Caco-2 (cell line): Measurements from ENCODE around the gene COX4I2. TPM values are rescaled to one million over a fixed set of nuclear protein-coding genes. Genes with fewer than 3 reads are reported as not detected.
A peak's percentile ranks its signal among the peaks of the same experiment; 100 is the strongest.

Source experiments
- BruUV-seq: library from RNA; stranded (reverse); fragments of 400-500 nt; replicated peaks from 2 replicates; lab custom pipeline; 2021; lab: Mats Ljungman, UMichigan
- CTCF ChIA-PET: fragments of 300-600 bp; sonication (Branson Sonifier 250); formaldehyde crosslinking; loops from one replicate; lab custom pipeline; 2022; ENCODE audit warnings: antibody characterized with exemption; lab: Charles Lee
- POLR2A ChIA-PET: fragments of 300-600 bp; sonication (Branson Sonifier 250); formaldehyde crosslinking; loops from one replicate; lab custom pipeline; 2022; ENCODE audit warnings: antibody characterized with exemption; lab: Charles Lee
- DNase-seq, 2 experiments: peaks; one replicate each; pipeline versions ENCODE4 v3.0.0 to v3.0.0-alpha.2; 2020 to 2022
- H3K27me3 ChIP-seq: replicated peaks from 2 replicates; pipeline ENCODE4 v1.6.0; 2011; ENCODE audit warnings: low read length; ENCODE audit not compliant: control insufficient read depth, insufficient read depth
- H3K36me3 ChIP-seq: 2 replicates; pipeline ENCODE4 v1.5.1; 2011; ENCODE audit warnings: low read length; ENCODE audit not compliant: control insufficient read depth, insufficient read depth
- H3K4me1 ChIP-seq: fragments of 250-450 bp; sonication (Bioruptor Pico); 2 replicates; pipeline ENCODE4 v1.5.1; 2020; ENCODE audit warnings: mild to moderate bottlenecking
- H3K4me3 ChIP-seq: 2 replicates; pipeline ENCODE4 v1.5.1; 2011; ENCODE audit warnings: low read depth, mild to moderate bottlenecking, control low read depth, low read length
- H3K9me3 ChIP-seq: fragments of 250-450 bp; sonication (Bioruptor Pico); 2 replicates; pipeline ENCODE4 v1.5.1; 2020; ENCODE audit warnings: mild to moderate bottlenecking, moderate library complexity
- H3K27ac Mint-ChIP-seq: one replicate; pipeline ENCODE4 v1.8.0; 2022; ENCODE audit warnings: mixed read lengths; ENCODE audit not compliant: unreplicated experiment
- H3K27me3 Mint-ChIP-seq: one replicate; pipeline ENCODE4 v1.8.0; 2022; ENCODE audit warnings: mixed read lengths; ENCODE audit not compliant: insufficient read depth, unreplicated experiment
- H3K36me3 Mint-ChIP-seq: one replicate; pipeline ENCODE4 v1.8.0; 2022; ENCODE audit warnings: mild to moderate bottlenecking, mixed read lengths; ENCODE audit not compliant: insufficient read depth, unreplicated experiment
- H3K4me1 Mint-ChIP-seq: one replicate; pipeline ENCODE4 v1.8.0; 2022; ENCODE audit warnings: low read depth, mixed read lengths; ENCODE audit not compliant: unreplicated experiment
- H3K4me3 Mint-ChIP-seq: one replicate; pipeline ENCODE4 v1.8.0; 2022; ENCODE audit warnings: mild to moderate bottlenecking, moderate library complexity, mixed read lengths; ENCODE audit not compliant: unreplicated experiment
- H3K9me3 Mint-ChIP-seq: one replicate; pipeline ENCODE4 v1.8.0; 2022; ENCODE audit warnings: mixed read lengths; ENCODE audit not compliant: unreplicated experiment
- CTCF ChIP-seq, 2 experiments: fragments of 200-600 bp in 1 of 2; IDR thresholded peaks; 1 replicate in 1 of 2; 2 replicates in 1 of 2; pipeline versions ENCODE4 v1.5.1 to v1.8.0; 2011 to 2022; ENCODE audit warnings: antibody characterized with exemption in 1 of 2, control low read depth in 1 of 2, inconsistent platforms in 1 of 2, low read depth in 1 of 2, low read length in 1 of 2, mild to moderate bottlenecking in 1 of 2, moderate library complexity in 1 of 2; ENCODE audit not compliant: insufficient read depth in 1 of 2, severe bottlenecking in 1 of 2, unreplicated experiment in 1 of 2
- intact Hi-C: fragments of 100-400 bp; cut with micrococcal nuclease; formaldehyde crosslinking; loops from one replicate; pipeline ENCODE4 v1.10.0; 2022; ENCODE audit not compliant: unreplicated experiment
- total RNA-seq: library from RNA; stranded (reverse); gene quantifications from 2 replicates; pipeline ENCODE4 v1.2.3, GENCODE V29; 2022

Gene COX4I2
- total RNA-seq, 1 experiment from 2014 or later: not detected

GRCh38 chr20:31682352-31682751 is 44.6 kb downstream of the COX4I2 start:
- BruUV-seq: no TSS peak
- peaks cover 98% of the 10 kb centered on the region for H3K36me3 Mint-ChIP-seq
- ChIA-PET CTCF (interaction anchor here (0.9 to 2.2 kb wide), 4 partner anchors 17 to 41 kb away, joined by 3 to 15 read pairs (median 7); no protein-coding TSS in a partner anchor), POLR2A (interaction anchor here (0.8 kb wide), 1 partner anchor 40 kb away, joined by 3 read pairs; the partner anchor contains the start of gene BCL2L1)
- Histone ChIP-seq H3K4me3 (no peak overlapping the region), H3K36me3 (peaks cover 32% of the 10 kb centered on the region), H3K4me1 (peaks cover 96% of the 10 kb centered on the region), H3K27me3 (no peaks in the 10 kb centered on the region), H3K9me3 (no peaks in the 10 kb centered on the region)
- DNase-seq: no peak
- peak overlapping the region; percentile 65 for H3K27ac Mint-ChIP-seq
- H3K4me3 Mint-ChIP-seq: no peak overlapping the region
- H3K9me3 Mint-ChIP-seq: no peaks in the 10 kb centered on the region
- TF ChIP-seq CTCF (IDR thresholded peaks at IDR 0.05; ENCODE audit: insufficient read depth in 1 of 2, low read depth in 1 of 2, low read length in 1 of 2, severe bottlenecking in 1 of 2, unreplicated experiment in 1 of 2): no peak
- peaks cover 88% of the 10 kb centered on the region for H3K4me1 Mint-ChIP-seq
- H3K27me3 Mint-ChIP-seq: no peaks in the 10 kb centered on the region
- intact Hi-C loops: no loop called here

GRCh38 chr20:31682927-31683326 is 45.2 kb downstream of the COX4I2 start:
- Mint-ChIP-seq H3K9me3 (no peaks in the 10 kb centered on the region), H3K27ac (peak overlapping the region; percentile 65), H3K4me1 (peaks cover 87% of the 10 kb centered on the region), H3K27me3 (no peaks in the 10 kb centered on the region), H3K36me3 (peaks cover 98% of the 10 kb centered on the region), H3K4me3 (no peak overlapping the region)
- ChIA-PET CTCF (interaction anchor here (1.1 to 2.2 kb wide), 4 partner anchors 21 to 122 kb away, joined by 3 to 15 read pairs (median 7); no protein-coding TSS in a partner anchor), POLR2A (interaction anchor here (0.8 to 1.6 kb wide), 2 partner anchors 40 kb away, joined by 3 to 11 read pairs; partner anchors contain the start of gene BCL2L1)
- Histone ChIP-seq H3K9me3 (no peaks in the 10 kb centered on the region), H3K4me3 (no peak overlapping the region), H3K27me3 (no peaks in the 10 kb centered on the region), H3K4me1 (peaks cover 94% of the 10 kb centered on the region), H3K36me3 (peaks cover 31% of the 10 kb centered on the region)
- intact Hi-C loops: no loop called here
- no peak for DNase-seq
- BruUV-seq: no TSS peak
- TF ChIP-seq CTCF (IDR thresholded peaks at IDR 0.05; ENCODE audit: insufficient read depth in 1 of 2, low read depth in 1 of 2, low read length in 1 of 2, severe bottlenecking in 1 of 2, unreplicated experiment in 1 of 2): no peak

GRCh38 chr20:31684153-31685015 is 46.7 kb downstream of the COX4I2 start:
- Mint-ChIP-seq H3K4me3 (no peak overlapping the region), H3K4me1 (peaks cover 86% of the 10 kb centered on the region), H3K27ac (peak overlapping the region; percentile 73), H3K36me3 (peaks cover 98% of the 10 kb centered on the region), H3K27me3 (no peaks in the 10 kb centered on the region), H3K9me3 (no peaks in the 10 kb centered on the region)
- Histone ChIP-seq H3K27me3 (no peaks in the 10 kb centered on the region), H3K4me1 (peaks cover 85% of the 10 kb centered on the region), H3K4me3 (no peak overlapping the region), H3K36me3 (peaks cover 28% of the 10 kb centered on the region), H3K9me3 (no peaks in the 10 kb centered on the region)
- DNase-seq: no peak
- no TSS peak for BruUV-seq
- TF ChIP-seq CTCF (IDR thresholded peaks at IDR 0.05; ENCODE audit: insufficient read depth in 1 of 2, low read depth in 1 of 2, low read length in 1 of 2, severe bottlenecking in 1 of 2, unreplicated experiment in 1 of 2): no peak
- CTCF ChIA-PET: interaction anchor here (0.6 to 2.9 kb wide), 7 partner anchors 11 to 333 kb away, joined by 3 to 21 read pairs (median 5); no protein-coding TSS in a partner anchor
- POLR2A ChIA-PET: interaction anchor here (0.6 to 1.6 kb wide), 4 partner anchors 11 to 54 kb away, joined by 3 to 11 read pairs (median 3); partner anchors contain the start of gene BCL2L1
- intact Hi-C loops: no loop called here
